Lower leg skin (tissue), 3 donors: ENCODE results near the gene UBE2V1.

Source experiments
- POLR2A ChIP-seq, 2 donors: fragments of 450-650 bp; IDR thresholded peaks; one replicate each; pipeline ENCODE4 v1.6.1; 2016 to 2017; ENCODE audit warnings: antibody characterized with exemption in 2 of 2, mild to moderate bottlenecking in 1 of 2, moderate library complexity in 1 of 2
- TF ChIP-seq, protein P1 (sequence below), 3 donors: fragments of 450-650 bp; IDR thresholded peaks; one replicate each; pipeline ENCODE4 v1.5.1; 2016; ENCODE audit warnings: antibody characterized with exemption in 3 of 3, mild to moderate bottlenecking in 3 of 3, moderate library complexity in 2 of 3

DNA sequence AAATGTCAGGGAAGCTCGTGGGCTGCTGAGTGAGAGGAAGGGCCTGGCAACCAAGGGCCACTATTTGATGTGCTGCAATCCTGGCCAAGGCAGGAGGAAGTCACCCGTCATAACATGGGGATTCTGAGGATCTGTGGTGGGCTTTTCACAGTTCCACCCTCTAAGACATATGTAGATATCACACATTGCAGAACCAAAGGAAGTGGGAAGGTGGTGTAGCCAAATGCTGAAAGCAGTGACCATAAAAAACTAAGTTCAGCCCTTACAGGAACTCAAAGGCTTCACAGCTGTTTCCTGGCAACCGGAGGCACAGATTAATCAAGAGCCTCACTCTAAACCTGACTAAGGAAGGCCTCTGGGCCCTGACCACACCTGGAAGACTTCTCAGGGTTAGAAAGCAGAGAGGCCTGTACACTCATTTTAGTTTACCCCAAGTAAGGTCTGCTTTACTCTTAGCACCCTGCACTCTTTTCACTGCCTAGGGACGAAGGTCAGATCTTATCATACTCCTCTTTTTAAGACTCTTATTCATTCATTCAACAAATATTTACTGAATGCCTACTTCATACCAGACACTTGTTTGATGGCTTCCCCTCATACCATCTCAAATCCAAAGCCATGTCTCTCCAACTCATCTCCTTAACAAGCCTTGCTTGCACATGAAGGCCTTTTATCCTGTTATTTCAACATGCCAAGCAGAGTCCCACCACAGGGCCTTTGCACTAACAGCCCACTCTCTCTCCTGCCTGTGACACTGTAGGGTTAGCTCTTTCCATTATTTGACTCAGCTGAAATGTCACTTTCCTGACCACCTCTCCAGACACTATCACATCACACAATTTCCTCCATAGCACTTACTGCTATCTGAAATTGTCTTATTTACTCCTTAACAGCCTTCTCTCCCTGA is 2.6 kb downstream of the UBE2V1 start:
- TF ChIP-seq, protein P1, sequence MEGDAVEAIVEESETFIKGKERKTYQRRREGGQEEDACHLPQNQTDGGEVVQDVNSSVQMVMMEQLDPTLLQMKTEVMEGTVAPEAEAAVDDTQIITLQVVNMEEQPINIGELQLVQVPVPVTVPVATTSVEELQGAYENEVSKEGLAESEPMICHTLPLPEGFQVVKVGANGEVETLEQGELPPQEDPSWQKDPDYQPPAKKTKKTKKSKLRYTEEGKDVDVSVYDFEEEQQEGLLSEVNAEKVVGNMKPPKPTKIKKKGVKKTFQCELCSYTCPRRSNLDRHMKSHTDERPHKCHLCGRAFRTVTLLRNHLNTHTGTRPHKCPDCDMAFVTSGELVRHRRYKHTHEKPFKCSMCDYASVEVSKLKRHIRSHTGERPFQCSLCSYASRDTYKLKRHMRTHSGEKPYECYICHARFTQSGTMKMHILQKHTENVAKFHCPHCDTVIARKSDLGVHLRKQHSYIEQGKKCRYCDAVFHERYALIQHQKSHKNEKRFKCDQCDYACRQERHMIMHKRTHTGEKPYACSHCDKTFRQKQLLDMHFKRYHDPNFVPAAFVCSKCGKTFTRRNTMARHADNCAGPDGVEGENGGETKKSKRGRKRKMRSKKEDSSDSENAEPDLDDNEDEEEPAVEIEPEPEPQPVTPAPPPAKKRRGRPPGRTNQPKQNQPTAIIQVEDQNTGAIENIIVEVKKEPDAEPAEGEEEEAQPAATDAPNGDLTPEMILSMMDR (IDR thresholded peaks at IDR 0.05), result no peak
- no peak for TF ChIP-seq POLR2A (IDR thresholded peaks at IDR 0.05)
